Activated CD8-positive, alpha-beta memory T cell treated with anti-CD3 and anti-CD28 coated beads for 48 hours (primary cell): Measurements from ENCODE around the gene CLASRP.

Experiments used
- DNase-seq, 3 experiments: peaks; one replicate each; pipeline ENCODE4 v3.0.0-alpha.2; 2020; ENCODE audit warnings: low read depth in 2 of 3, low spot score in 2 of 3

Gene CLASRP

DNA sequence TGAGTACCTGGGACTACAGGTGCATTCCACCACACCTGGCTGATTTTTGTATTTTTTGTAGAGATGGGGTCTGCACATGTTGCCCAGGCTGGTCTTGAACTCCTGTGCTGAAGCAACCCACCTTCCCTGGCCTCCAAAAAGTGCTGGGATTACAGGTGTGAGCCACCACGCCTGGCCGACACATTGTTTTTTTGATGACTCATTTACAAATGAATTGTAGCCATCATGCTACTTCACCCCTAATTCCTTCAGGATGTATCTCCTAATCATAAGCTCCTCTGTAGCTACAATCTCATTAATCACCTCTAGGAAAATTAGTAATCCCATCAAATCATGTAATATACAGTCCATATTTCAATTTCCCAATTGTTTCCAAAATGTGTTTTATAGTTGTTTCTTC, 19.7 kb upstream of the CLASRP start:
- DNase-seq, result no peak

- DNase-seq, result no peak
Observed at GRCh38 chr19:45020071-45020470, 18.8 kb upstream of the CLASRP start.

- DNase-seq, result no peak
Observed at GRCh38 chr19:45021971-45022370, 16.9 kb upstream of the CLASRP start.

DNA sequence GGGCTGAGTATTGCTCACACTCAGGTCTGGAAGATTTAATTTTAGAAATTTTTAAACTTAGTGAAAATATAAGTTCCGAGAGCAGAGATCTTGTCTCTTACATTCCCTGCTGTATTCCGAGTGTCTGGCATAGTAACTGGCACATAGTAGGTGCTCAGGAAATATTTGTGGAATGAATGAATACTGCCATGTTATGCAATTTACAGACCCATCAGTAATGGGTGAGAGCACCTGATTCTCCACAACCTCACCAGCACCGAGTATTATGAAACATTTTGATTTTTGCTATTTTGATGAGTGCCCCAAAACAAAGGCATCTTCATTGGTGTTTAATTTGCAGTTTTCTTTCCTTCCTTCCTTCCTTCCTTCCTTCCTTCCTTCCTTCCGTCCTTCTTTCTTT, 15.8 kb upstream of the CLASRP start:
- DNase-seq, result no peak

- DNase-seq, result no peak
Observed at GRCh38 chr19:45025264-45025663, 13.6 kb upstream of the CLASRP start.

GRCh38 chr19:45027371-45027770, 11.5 kb upstream of the CLASRP start:
- no peak for DNase-seq

GRCh38 chr19:45030825-45031224, 8.0 kb upstream of the CLASRP start:
- DNase-seq, result no peak

GRCh38 chr19:45032421-45032820, 6.4 kb upstream of the CLASRP start:
- DNase-seq, result no peak

GRCh38 chr19:45035755-45036154, 3.1 kb upstream of the CLASRP start:
- DNase-seq, result no peak

- no peak for DNase-seq
Observed at GRCh38 chr19:45037393-45038169, 1.3 kb upstream of the CLASRP start.

GRCh38 chr19:45040059-45040771, 1.4 kb downstream of the CLASRP start:
- DNase-seq, result no peak

- no peak for DNase-seq
Observed at GRCh38 chr19:45041125-45041524, 2.3 kb downstream of the CLASRP start.

GRCh38 chr19:45045671-45046353, 7.0 kb downstream of the CLASRP start:
- DNase-seq, result no peak

- no peak for DNase-seq
Observed at GRCh38 chr19:45046355-45046754, 7.5 kb downstream of the CLASRP start.

- DNase-seq, result no peak
Observed at GRCh38 chr19:45047188-45047797, 8.4 kb downstream of the CLASRP start.

GRCh38 chr19:45049073-45049736, 10.4 kb downstream of the CLASRP start:
- no peak for DNase-seq

- DNase-seq, result no peak
Observed at GRCh38 chr19:45050036-45050435, 11.2 kb downstream of the CLASRP start.

- no peak for DNase-seq
Observed at GRCh38 chr19:45051929-45052579, 13.2 kb downstream of the CLASRP start.

DNA sequence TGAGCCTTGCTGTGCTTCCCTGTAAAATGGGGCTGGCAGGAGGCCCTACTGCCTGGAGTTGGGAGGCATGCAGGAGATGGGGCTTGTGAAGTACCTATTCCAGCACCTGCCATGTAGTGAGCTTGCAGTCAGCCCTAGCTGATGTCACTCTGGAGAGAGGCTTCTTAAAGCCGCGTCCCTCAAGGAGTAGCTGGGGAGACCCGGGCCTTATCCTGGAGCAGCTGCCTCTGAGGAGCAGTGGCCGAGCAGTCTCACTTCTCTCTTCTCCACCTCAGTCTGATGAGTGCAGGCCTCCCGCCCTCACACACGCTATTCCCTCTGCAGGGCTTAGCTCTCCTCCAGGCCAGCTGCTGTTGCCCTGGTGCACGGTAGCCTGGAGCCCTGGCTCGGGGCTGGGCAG, 18.0 kb downstream of the CLASRP start:
- no peak for DNase-seq

GRCh38 chr19:45057444-45057843, 18.6 kb downstream of the CLASRP start:
- DNase-seq, result no peak
